ENCODE measurements around the gene NFS1.
"Not testable (repeated sequence)": the region's sequence is repeated elsewhere in the genome, so short reads cannot be mapped to it uniquely, and the experiment has no call there.

Gene NFS1

DNA sequence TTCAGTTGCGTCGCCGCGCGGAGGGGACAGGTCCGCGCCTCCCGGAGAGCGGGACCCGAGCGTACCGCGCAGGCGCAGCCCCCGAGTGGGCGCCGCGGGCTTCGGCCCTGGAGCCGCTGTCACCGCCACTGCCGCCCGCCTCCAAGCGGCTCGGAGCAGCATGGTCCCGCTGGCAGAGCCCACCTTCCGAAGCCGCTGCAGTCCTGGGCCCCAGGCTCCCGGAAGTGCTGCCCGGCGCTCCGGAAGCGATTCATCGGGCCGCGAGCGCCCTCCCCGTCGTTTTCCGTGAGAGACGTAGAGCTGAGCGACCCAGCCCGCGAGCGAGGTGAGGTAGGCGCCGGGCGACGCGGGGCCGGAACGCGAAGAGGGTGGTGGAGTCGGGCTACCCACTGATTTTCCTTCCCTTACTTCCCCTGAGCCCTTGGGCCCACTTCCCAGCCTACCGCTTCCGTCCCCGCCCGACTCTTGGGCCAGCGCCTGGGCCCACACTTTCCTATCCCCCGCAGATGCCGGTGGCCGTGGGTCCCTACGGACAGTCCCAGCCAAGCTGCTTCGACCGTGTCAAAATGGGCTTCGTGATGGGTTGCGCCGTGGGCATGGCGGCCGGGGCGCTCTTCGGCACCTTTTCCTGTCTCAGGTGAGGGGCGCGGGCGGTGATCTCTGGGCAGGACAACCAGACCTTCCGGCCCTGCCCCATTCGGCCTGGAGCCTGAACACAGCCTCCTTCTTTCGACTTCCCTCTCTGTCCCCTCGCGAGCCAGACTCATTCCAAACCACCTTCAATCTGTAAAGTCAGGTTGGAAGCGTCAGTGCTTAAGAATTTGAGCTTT is at the start of gene NFS1, which contains the start of gene ROMO1:
TSS of gene NFS1 (minus strand) at position 226 of the 830 bp plus-strand sequence. CDS start at position 162, 64 bp downstream.
TSS of gene ROMO1 (plus strand) at position 279 of the 830 bp plus-strand sequence. CDS start at position 507, 228 bp downstream.
- peak; percentile 76 for DNase-seq

DNA sequence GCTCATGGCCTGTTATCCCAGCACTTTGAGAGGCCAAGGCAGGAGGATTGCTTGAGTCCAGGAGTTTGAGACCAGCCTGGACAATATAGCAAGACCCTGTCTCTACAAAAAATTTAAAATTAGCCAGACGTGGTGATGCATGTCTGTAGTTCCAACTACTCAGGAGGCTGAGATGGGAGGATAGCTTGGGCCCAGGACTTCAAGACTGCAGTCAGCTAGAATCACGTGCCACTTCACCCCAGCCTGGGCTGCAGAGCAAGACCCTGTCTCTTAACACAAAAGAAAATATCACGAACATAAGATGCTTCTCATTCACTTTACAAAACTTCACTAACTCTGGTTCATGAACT is 45.3 kb upstream of the NFS1 start:
- not testable (repeated sequence) for DNase-seq

- no peak for DNase-seq
Measured at GRCh38 chr20:35743693-35744491, 44.7 kb upstream of the NFS1 start.

DNA sequence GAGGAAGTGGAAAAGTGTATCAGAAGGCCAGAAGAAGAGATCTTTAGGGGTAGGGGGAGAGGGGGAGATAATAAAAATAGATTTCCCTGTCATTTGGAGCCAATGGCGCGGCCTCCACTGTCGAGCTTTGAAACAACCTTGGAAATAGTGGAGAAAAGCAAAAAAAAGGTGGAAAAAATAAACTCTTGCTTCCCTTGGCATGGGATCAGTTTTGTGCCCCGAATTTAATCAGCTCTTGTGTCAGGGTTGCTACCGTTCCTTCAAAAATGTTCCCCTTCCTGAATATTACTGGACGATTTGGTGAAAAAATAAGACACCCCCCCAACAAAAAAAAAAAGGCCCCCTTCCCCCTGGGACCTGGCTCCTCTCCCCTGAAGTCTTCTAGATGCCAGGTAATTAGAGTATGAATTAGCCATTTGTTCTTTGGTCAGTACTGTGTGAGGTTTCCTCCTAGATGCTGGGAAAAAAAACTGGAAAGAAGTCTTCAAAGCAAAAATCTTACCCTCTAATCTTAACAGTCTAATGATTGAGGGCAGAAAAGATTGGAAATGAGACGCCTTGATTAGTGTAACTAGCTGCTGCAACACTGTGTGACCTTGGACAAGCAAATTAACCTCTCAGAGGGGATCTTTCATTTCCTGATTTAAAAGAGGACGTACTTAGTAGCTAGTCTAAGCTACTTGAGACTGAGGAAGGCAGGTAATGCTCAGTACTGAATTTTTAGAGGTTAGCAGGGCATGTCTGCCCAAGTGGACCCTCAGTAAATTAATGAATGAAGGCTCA is 43.8 kb upstream of the NFS1 start:
- DNase-seq, result no peak

DNA sequence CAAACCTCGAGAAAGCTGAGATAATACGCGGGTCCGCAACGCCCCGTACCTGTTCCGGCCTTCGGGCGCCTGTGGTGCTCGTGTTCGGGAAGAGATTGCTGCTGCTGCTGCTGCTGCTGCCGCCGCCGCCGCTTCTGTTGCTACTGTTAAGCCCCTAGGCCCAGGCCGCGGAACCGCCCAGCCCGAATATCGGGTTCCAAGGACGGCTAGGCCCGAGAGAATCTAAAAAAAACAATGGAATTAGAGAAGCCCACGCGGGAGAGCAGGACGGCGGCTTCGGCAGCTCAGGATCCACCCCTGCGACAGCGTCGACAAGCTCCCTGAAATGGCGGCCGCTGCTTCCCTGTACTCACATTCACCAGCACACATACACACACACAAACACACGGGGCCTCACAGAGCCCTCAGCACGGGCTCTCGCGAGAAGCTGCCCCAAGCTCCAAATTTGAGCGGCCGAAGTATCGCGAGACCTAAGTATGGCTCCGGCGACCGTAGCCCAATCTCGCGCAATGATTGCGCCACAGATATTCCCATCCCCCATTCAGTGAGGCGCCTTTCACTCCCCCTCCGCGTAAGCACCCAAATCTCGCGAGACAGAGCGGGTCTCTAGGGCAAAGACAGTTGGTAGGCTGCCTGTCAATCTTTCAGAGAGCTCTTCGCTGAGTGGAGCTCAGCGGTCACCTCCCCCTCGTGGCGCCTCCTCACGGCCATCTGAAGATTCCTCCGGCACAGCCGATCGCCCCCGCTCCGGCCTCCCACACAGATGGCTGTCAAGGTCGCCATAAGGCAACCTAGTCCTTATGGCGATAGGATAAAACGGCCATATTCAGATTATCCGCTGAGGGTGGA is 43.0 kb upstream of the NFS1 start, which contains the start of gene RBM39:
TSS of gene RBM39 (minus strand) at position 369 of the 849 bp plus-strand sequence. CDS start 1,386 bp downstream, outside the sequence.
- peak; percentile 99 for DNase-seq

DNA sequence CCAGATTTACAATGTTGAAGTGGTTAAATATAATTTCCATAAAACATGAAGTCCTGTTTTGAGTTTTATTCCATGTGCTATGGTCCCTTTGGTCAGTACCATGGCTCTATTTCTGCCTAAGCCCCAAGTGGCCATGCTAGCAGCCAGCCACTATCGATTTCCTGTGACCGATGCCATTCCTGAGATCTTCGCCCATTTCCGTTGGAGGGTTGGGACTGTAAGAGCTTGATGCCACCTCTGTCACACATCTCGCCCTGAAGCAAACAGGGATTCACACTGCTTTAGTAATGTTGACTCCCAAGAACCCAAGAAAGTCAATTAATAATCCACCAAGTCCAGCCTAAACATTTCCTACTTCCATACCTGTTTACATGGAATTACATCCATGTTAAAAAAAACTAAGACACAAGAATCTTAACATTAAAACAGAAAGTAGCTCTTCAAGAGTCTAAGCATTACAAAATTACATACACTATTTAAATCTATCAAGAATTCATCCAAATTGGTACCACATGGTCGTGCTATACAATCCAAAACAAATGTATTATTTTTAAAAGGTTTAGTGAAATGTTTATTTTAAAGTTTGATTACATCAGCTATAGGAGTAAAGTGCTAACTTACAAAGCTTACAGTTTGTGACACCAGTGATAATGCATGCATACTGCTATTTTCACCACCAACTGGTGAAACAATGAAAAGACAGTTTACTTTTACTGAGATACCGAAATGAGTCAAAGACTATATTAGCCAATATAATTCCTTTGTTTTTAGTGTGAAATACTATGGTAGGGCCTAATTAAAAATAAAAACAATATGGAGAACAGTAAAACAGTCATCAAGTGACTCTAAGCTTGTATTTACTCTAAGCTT is 40.4 kb upstream of the NFS1 start:
- no peak for DNase-seq

DNA sequence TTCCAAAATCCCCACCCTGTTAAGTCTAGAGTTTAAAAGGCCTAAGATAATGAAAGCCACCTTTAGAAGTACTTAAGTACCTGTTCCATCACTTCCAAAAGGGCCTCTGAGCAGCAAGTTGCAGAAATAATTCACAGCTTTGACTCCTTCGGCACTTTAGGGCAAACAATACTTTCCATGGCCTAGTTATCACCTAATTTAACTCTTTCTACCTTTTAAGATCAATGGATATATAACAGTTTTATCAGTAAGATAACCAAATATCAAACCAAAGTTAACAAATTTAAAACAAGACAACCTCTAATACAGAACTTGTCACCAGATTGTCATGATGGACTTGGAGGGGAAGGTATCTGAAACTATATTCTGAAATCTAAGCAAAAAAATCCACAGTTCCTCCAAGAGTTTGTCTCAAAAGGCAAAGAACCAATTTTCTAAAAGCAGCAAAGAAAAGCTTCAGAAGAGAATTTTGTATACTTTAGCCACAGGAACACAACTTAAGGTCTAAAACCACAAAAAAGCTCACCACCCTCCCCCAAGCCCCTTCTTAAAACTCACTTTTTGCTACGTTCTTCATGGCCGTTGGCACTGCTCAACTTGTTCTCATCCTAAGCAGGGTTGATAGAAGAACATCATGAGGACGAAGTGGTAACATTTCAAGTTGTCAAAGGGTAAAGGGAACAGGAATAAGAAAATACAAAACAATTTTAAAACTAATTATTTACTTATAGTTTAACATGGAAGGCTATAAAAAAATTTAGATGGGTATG is 39.4 kb upstream of the NFS1 start:
- DNase-seq, result no peak

DNA sequence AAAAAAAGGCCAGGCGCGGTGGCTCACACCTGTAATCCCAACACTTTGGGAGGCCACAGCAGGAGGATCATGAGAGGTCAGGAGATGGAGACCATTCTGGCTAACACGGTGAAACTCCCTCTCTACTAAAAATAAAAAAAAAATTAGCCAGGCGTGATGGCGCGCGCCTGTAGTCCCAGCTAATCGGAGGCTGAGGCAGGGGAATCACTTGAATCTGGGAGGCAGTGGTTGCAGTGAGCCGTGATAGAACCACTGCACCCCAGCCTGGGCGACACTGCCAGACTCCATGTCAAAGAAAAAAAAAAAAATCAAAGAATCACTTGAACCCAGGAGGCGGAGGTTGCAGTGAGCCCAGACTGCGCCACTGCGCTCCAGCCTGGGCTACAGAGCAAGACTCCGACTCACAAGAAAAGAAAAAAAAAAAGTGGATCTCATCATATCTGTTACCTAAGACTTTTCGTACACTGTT is 38.7 kb upstream of the NFS1 start:
- DNase-seq, result no peak

DNA sequence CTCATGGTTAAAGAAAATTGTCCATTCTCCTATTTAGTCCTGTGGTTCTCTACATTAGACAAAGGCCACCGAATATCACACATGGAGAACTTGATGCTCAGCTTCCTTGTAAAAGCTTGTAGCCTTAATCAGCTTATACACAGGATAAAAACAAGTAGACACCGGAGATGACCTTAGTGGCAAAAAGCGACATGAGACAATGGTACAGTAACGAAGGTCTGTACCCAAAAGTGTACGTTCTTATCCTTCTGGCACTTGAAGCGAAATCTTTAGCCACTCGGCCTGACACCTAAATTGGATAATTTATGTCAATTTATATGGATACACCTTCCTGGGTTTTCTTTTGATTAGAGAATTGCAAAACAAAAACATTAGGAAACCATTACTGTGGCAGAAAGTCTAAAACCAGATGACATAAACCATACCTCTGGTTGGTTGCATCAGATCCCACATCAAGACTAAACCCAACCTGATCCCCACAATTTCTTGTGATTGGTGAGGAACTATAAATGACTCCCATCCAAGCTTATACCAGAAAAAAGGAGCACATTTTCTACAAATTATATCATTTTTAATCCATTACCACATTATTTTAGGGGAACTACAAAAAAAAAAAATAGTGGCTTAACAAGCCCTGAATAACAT is 36.8 kb upstream of the NFS1 start:
- DNase-seq, result no peak

- DNase-seq, result no peak
Measured at GRCh38 chr20:35734777-35735649, 35.9 kb upstream of the NFS1 start.

DNA sequence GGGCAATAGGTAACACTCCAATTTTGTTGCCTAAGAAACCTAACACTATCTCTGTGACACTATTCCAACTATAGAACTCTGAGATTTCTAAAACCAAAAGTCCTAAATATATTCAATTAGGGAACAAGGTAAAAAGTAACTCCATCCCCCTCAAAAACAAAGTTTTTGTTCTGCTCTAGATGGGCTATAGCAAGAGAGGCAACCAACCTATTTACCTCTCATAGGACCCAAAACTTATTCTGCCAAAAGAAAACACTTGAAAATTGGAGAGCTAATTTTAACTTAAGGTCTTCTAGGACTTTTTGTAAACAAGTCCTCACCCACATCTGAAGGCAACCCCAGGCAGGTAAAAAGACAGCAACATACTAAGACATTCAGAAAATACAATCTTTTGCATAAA is 35.2 kb upstream of the NFS1 start:
- no peak for DNase-seq

- no peak for DNase-seq
Measured at GRCh38 chr20:35732644-35732982, 33.5 kb upstream of the NFS1 start.

GRCh38 chr20:35731862-35732643 is 32.9 kb upstream of the NFS1 start:
- no peak for DNase-seq

- no peak for DNase-seq
Measured at GRCh38 chr20:35731469-35731788, 32.3 kb upstream of the NFS1 start.

GRCh38 chr20:35730583-35731468 is 31.7 kb upstream of the NFS1 start:
- DNase-seq, result no peak

DNA sequence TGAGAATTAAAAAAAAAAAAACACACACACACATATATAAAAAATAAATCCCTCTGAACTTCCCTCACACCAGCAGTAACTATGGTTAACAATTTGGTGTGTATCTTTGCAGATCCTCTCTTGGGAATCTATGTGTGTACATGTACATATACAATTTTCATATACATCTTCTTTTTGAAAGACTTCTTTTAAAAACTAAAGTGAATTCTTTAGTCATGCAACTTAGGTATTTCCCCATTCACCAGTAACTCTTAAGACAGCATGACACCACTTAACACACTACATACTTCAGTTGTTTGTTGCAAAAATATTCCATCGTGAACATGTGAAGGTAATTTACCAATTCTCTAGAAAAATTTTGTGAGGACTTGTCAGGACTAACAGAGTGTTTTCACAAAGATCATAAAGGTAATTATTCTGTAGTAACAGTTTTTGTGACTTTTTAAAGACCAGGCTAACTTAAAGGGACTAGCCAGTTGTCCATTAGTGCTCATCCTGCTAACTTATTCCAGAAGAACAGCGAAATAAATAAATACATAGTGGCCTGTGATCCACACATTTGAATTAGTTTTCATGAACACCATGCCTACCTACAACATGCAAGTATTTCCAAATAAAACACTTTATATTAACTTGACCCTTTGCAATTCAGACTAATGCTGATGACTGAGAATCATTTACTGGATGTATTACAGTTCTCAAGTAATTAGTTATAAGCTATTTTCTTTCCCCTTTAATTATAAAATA is 30.9 kb upstream of the NFS1 start:
- no peak for DNase-seq
